ENCODE data around the gene SGO1.

SGO1 gene

DNA sequence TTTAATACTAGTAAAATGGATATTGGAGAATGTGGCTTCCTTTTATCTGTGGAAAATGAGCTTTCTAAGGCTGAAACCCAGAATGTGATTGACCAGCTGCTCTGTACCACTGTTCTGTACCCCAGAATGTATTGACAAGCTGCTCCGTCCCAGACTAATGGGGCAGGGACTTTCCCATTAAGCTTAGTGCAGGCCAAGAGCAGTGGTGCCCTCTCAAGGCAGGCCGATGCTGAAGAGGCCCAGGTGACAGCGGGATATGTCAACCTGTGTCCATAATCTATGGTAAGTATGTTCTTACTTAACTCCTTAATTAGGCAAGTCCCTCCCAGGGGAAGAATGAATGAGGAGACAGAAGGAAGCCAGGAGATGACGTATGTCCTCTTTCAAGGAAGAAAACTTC, 31.1 kb downstream of the SGO1 start:
- no peak for DNase-seq (ENCODE audit: low read depth)

DNA sequence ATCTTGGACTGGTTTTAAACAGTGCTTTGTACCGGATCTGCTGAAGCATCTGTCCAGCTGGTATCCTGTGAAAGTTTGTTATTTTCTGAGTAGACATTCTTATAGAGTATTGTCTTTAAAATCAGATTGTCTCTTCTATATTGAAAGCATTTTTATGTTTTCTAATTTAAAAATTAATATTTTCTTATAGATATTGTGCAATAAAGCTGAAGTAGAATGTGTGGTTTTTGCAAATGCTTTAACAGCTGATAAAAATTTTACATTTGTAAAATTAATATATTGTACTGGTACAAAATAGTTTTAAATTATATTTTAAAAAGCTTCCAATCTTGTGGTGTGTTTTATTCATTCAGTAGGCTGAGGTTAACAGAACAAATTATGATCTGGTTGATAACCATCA, 31.9 kb downstream of the SGO1 start:
- no peak for DNase-seq (ENCODE audit: low read depth)

DNA sequence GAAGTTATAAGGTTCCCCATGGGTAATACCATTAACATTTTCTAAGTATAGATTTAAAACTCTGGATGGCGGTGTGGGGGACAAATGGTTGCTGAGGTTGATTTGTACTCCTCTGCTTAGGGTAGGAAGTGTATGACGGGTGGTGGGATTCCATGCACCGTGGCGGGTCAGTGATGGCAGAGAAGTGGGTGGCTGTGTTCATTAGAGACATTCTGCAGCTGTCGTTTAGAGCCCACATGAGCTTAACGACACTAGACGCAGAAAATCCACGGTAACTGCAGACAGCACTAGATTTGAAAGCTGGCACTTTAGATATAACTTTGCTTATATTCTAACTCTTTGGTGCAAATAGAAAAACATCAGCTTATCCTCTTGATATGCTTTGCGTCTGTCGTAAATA, 37.5 kb downstream of the SGO1 start:
- DNase-seq (ENCODE audit: low read depth): no peak

DNA sequence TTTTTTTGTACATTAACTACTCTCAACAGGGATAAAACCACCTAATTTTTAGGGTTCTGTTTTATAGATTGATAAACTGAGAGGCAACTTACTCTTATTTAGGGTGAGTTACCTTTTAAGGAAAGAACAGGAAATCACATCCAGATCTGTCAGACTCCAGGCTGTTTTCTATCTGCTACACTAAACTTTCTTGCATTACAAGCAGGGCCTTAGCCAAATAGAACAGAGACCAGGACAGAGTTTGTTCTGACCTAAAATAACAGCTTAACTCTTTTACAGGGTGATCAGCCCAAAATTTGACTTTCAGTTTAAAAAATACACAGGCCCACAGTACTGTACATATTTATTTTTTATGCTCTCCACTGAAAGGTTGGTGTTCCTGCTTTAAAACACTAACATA, 38.6 kb downstream of the SGO1 start:
- DNase-seq (ENCODE audit: low read depth): no peak

DNA sequence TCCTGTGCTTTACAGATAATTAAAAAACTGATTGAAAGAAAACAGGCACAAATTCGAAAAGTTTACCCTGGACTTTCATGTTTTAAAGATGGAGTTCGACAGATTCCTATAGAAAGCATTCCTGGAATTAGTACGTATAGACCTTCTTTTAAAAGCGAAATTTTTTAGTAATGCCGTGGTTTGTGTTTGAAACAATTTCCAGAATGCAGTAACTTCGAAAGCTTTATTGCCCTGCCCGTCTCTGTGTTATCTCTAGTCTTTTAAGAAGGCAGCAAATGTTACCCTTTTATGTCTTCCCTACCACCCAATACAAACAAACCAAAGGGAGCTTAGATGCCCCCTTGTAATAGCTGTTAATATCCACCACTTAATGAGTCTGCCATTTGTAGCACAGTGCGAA, 39.7 kb downstream of the SGO1 start:
- no peak for DNase-seq (ENCODE audit: low read depth)

DNA sequence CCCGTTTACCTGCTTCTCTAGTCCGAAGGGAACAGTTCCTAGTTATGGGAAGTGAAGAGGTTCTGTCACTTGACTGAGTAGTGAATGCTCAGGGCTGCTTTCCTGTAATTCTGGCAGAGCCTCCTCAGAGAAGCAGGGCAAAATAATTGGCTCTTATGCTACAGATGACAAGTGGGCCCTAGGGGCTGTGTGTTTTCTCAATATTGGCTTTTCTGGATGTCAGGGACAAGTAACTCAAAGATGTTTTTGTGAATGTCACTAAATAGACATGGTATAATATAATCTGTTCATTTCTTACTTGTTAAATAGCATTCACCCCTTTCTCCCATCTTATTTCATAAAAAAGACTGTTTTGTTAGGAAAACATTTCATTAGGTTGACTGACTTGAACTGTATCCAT, 40.1 kb downstream of the SGO1 start:
- no peak for DNase-seq (ENCODE audit: low read depth)

DNA sequence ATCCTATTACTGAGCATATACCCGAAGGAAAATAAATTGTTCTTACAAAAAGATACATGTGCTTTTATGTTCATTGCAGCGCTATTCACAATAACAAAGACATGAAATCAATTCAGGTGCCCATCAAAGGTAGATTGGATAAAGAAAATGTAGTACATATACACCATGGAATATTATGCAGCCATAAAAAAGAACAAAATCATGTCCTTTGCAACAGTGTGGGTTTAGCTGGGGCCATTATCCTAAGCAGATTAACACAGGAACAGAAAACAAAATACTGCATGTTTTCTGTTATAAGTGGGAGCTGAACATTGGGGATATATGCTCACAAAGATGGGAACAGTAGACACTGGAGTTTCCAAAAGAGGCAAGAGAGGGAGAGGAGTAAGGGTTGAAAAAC, 42.5 kb downstream of the SGO1 start:
- no peak for DNase-seq (ENCODE audit: low read depth)

DNA sequence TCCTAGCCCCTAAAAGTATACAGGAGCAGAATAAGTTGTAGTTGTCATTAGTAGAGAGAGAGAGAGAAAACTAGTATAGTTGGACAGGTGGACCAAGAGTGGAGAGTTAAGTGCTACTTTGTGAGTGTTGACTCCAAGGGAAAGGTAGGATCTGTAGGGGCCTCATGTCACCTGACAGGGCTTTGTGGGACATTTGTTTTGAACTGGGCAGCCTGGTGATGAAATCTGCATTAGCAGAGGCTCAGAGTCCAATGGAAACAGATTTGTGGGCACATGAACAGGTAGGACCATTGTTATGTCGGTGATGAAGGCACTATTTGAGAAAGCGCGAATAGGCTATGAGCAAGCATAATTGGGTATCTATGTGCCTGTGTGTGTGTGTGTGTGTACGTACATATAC, 43.5 kb downstream of the SGO1 start:
- DNase-seq (ENCODE audit: low read depth): no peak

DNA sequence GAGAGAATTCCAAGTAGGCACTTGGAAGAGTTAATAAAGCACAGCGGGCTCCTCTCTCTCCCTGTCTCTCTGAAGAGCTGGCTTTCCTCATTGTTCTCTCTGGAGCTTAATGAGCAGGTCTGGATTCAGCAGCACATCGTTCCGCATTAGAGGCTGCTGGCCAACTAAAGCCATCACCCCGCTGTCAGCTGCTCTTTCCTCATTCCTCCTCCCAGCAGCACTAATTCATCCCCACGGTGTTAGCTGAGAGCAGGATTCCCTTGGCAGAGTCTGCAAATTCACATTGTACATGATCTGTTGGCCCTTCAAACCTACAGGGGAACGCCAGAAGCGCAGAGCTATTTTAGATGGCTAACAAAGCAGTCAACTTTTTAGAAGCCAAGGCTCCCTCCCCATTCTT, 44.2 kb downstream of the SGO1 start:
- DNase-seq (ENCODE audit: low read depth): no peak

DNA sequence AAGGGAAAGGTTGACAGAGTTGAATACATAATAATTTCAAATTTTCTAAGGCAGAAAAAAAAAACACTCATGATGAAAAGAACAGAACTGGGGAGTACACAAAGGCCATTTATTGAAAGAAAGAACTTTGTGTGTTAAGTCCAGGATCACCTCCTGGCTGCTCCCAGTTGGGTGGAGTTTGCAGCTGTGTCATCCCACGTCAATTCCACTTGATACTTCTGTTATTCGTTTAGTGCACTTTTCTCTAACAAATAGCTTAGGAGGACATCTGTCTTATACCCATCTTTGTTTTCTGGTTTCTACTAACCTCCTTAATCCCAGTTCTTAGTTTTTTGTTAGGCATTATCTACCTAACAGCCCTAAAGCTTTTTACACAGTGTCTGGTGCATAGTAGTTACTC, 44.7 kb downstream of the SGO1 start:
- DNase-seq (ENCODE audit: low read depth): no peak

DNA sequence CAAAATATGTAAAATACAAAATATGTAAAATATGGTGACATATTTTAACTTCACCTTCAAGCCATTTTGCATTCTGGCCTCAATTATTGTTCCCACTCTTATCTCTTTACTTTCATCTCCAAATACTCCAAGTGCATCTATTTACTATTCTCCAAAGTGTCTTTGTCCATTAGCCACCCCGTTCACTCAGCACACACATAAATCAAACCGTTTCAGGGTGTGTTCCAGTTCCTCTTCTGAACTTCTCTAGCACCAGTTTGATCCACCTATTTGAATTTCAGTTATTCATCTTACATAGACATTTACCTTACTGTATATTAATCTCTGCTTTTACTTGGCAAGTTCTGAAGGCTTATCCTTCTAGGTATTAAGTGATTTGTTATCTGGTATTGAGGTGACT, 45.1 kb downstream of the SGO1 start:
- no peak for DNase-seq (ENCODE audit: low read depth)

DNA sequence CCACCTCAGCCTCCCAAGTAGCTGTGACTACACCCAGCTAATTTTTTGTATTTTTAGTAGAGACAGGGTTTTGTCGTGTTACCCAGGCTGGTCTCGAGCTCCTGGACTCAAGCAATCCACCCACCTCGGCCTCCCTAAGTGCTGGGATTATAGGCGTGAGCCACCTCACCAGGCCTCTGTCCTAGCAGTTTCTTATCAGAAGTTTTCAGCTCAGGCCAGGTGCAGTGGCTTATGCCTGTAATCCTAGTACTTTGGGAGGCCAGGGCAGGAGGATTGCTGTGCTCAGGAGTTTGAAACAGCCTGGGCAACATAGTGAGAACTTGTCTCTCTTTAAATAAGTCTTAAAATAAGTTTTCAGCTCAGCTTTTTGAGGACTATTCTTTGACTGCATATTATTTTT, 48.4 kb downstream of the SGO1 start:
- no peak for DNase-seq (ENCODE audit: low read depth)

DNA sequence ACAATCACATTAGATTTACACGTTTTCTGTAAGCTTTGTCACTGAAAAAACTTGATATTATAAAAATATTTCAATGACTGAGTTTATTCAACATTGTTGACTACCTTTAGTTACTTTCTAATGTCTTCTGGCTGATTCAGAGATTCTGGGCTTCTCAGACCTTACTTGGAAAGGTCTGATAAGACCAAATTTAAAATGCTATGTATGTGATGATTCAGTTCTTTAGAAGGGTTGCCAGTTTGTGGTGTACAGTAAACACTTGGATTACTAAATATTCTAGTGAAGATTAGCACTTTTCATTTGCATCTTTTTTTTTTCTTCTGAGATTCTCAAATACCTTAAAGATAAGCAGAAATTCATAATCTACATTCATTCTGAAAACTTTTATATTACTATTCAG, 49.8 kb downstream of the SGO1 start:
- no peak for DNase-seq (ENCODE audit: low read depth)

DNA sequence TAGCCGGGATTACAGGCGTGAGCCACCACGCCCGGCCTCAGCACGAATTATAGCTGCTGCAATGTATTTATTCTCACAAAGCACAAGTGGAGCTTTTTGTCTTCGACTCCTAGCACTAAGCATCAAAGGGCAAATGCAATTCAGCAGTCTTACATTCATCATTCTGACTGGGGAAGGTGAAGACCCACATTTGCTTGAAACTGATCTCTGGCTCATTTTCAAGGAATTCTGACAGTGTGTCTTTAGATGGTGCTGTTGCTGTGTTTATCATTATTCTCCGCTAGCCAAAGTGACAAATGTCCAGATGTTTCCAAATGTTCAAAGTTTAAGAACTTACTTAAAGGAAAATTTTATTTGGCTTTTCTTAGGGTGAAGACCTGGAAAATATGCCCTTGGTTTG, 55.9 kb downstream of the SGO1 start:
- DNase-seq (ENCODE audit: low read depth): no peak

DNA sequence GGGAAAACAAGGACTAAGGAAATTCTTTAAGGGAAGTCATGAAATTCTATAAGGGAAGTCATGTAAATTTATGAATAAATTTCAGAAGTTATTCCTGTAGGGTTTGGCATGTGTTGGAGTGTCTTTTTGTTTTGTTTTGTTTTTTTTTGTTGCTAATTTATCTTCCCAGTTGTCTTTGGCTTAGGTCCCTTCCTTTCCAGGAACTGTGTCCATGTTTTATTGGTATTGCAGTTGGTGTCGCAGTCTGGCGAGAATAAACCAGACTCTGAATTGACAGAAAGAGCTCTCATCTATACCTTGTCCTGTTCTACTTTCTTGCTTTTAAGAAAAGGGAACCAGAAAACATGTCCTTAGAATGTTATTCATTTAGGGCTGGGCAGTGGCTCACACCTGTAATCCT, 57.6 kb downstream of the SGO1 start:
- DNase-seq (ENCODE audit: low read depth): no peak

DNA sequence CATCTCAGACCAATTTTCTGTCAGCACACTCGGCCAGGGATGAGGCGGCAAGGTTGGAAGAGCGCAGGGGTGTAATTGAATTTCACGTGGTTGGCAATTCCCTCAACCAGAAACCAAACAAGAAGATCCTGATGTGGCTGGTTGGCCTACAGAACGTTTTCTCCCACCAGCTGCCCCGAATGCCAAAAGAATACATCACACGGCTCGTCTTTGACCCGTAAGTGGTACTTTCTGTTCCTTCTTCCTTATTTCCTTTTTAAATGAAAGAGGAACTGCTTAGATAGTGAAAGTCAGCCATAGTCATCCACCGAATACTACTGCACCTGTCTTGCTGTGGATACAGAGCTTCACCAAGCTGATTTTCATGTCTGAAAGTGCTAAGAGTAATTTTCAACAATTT, 60.1 kb downstream of the SGO1 start:
- no peak for DNase-seq (ENCODE audit: low read depth)

DNA sequence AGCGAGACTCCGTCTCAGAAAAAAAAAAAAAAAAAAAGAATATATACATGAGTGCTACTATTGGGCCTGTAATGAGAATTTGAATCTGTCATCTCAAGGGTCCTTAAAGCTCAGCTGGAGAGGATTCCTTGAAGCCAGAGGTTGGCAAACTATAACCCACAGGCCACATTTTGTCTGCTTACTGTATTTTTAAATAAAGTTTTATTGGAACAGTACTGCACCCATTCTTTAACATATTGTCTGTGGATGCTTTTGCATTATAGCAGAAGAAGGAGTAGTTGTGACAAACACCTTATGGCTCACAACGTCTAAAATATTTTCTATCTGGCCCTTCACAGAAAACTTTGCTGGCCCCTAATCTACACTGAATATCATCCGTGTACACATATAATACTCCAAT, 60.7 kb downstream of the SGO1 start:
- no peak for DNase-seq (ENCODE audit: low read depth)

DNA sequence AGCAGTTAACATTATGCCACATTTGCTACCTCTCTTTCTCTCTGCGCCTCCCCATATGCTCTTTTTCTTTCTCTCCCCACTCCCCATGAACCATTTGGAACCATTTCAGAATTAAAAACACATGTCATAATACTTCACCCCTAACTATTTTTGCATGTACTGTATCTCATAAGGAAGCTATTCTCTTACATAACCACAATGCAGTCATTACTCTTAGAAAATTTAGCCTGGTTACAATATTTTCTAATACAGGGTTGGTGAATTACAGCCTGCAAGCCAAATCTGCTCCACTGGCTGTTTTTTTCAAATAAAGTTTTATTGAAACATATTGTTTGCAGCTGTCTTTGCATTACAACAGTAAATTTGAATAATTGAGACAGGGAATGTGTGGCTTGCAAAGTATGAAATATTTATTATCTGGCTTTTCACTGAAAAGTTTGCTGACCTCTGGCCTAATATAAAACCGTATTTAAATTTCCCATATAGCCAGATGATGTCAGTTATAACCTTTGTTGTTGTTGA, 62.8 kb downstream of the SGO1 start:
- DNase-seq (ENCODE audit: low read depth): no peak

DNA sequence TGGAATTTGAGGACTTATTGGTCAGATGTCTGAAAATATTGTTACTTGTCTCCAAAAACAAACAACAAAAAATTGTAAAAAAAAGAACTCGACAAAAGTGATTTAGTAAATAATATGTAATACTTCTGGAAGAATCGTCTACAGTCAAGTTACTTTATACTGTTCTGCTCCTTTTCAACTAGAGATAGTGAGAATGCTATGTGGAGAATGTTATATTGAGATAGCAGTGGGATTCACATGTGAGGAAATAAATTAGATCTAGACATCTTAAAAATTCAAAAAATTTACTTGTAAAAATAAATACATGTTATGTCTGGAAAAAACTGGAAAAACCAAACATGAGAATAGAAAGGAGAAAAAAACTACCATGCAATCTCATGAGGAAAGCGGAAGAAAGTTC, 64.9 kb downstream of the SGO1 start:
- DNase-seq (ENCODE audit: low read depth): no peak
